Panc1 (cell line): ENCODE data around the gene C11orf16.

Source experiments
- CTCF ChIP-seq: fragments of 450-650 bp; IDR thresholded peaks from 2 replicates; pipeline ENCODE4 v1.5.1; 2017; ENCODE audit warnings: mild to moderate bottlenecking
- POLR2AphosphoS5 ChIP-seq: IDR thresholded peaks from 2 replicates; pipeline ENCODE4 v1.6.1; 2012; ENCODE audit warnings: mild to moderate bottlenecking, low read depth, low read length, moderate library complexity
- SIN3A ChIP-seq: IDR thresholded peaks from 2 replicates; pipeline ENCODE4 v1.6.1; 2012; ENCODE audit warnings: low read depth, mild to moderate bottlenecking, low read length, moderate library complexity, borderline replicate concordance; ENCODE audit not compliant: insufficient read depth
- TCF7L2 ChIP-seq: IDR thresholded peaks from 2 replicates; pipeline ENCODE4 v1.6.1; 2011; ENCODE audit warnings: mild to moderate bottlenecking, low read depth, low read length, inconsistent platforms

GRCh38 chr11:8973121-8973520 is 40.4 kb upstream of the C11orf16 start:
- TF ChIP-seq CTCF, result no peak
- no peak for TF ChIP-seq TCF7L2
- no peak for TF ChIP-seq POLR2AphosphoS5
- TF ChIP-seq SIN3A, result no peak
